K562 (cell line): ENCODE measurements around the gene DAPK1. TPM values are rescaled to one million over a fixed set of nuclear protein-coding genes. Genes with fewer than 3 reads are reported as not detected.
A peak's percentile ranks its signal among the peaks of the same experiment; 100 is the strongest.

Experiments used
- ATF4 ChIP-seq: fragments of 450-650 bp; formaldehyde crosslinking; IDR thresholded peaks from 2 replicates; pipeline ENCODE4 v1.4.0; 2022; ENCODE audit warnings: mild to moderate bottlenecking, moderate library complexity
- ATF7 ChIP-seq: fragments of 450-650 bp; IDR thresholded peaks from 2 replicates; pipeline ENCODE4 v1.7.1; 2014; ENCODE audit warnings: mild to moderate bottlenecking, moderate library complexity
- CC2D1A ChIP-seq: fragments of 450-650 bp; IDR thresholded peaks from 2 replicates; pipeline ENCODE4 v1.6.1; 2017; ENCODE audit warnings: mild to moderate bottlenecking
- E2F5 ChIP-seq: sonication (generic); formaldehyde crosslinking; IDR thresholded peaks from 2 replicates; pipeline ENCODE4 v1.8.0; 2022; ENCODE audit warnings: mild to moderate bottlenecking, missing genetic modification reagents
- EHMT2 ChIP-seq: fragments of 450-650 bp; IDR thresholded peaks from 2 replicates; pipeline ENCODE4 v1.6.1; 2018; ENCODE audit warnings: antibody characterized with exemption
- JUN ChIP-seq, 2 experiments: sonication (generic) in 1 of 2; formaldehyde crosslinking in 1 of 2; IDR thresholded peaks; 2 replicates each; pipeline versions ENCODE4 v1.6.1 to v1.8.0; 2012 to 2022; ENCODE audit warnings: borderline replicate concordance in 2 of 2, mild to moderate bottlenecking in 2 of 2, improper control_type of control experiment in 1 of 2, low read depth in 1 of 2, low read length in 1 of 2, missing genetic modification reagents in 1 of 2
- NFE2L1 ChIP-seq: fragments of 450-650 bp; IDR thresholded peaks from 2 replicates; pipeline ENCODE4 v1.6.1; 2016; ENCODE audit warnings: missing genetic modification characterization, low read depth, mild to moderate bottlenecking, missing compliant biosample characterization, moderate library complexity, borderline replicate concordance
- NR2F6 ChIP-seq: fragments of 450-650 bp; formaldehyde crosslinking; IDR thresholded peaks from 2 replicates; pipeline ENCODE4 v1.4.0; 2020; ENCODE audit warnings: mild to moderate bottlenecking
- PHB ChIP-seq: fragments of 250-450 bp; sonication (Bioruptor Pico); IDR thresholded peaks from 2 replicates; pipeline ENCODE4 v1.5.0; 2021
- SMAD2 ChIP-seq: fragments of 150-350 bp; IDR thresholded peaks from 2 replicates; pipeline ENCODE4 v1.6.1; 2014; ENCODE audit warnings: low read depth, mild to moderate bottlenecking, low read length
- STAG1 ChIP-seq: sonication (generic); formaldehyde crosslinking; IDR thresholded peaks from 2 replicates; pipeline ENCODE4 v1.5.0; 2020; ENCODE audit warnings: missing genetic modification reagents, borderline replicate concordance
- TFAM ChIP-seq: fragments of 250-450 bp; sonication (Bioruptor Pico); conservative IDR thresholded peaks from 2 replicates; pipeline ENCODE4 v1.5.0; 2021; ENCODE audit warnings: mild to moderate bottlenecking, moderate library complexity
- ZC3H8 ChIP-seq: fragments of 450-650 bp; IDR thresholded peaks from 2 replicates; pipeline ENCODE4 v1.6.1; 2017
- ZNF133 ChIP-seq: fragments of 250-450 bp; sonication (Bioruptor Pico); IDR thresholded peaks from 2 replicates; pipeline ENCODE4 v1.4.0; 2020; ENCODE audit warnings: mild to moderate bottlenecking
- ZNF134 ChIP-seq: fragments of 250-450 bp; sonication (Bioruptor Pico); conservative IDR thresholded peaks from 2 replicates; pipeline ENCODE4 v1.4.0; 2020
- ZNF197 ChIP-seq: fragments of 200-800 bp; sonication (Bioruptor generic); IDR thresholded peaks from 2 replicates; pipeline ENCODE4 v1.6.1; 2016; ENCODE audit warnings: low read depth, missing genetic modification characterization, missing compliant biosample characterization
- ZNF212 ChIP-seq: fragments of 450-650 bp; formaldehyde crosslinking; IDR thresholded peaks from 2 replicates; pipeline ENCODE4 v1.4.0; 2020; ENCODE audit warnings: mild to moderate bottlenecking
- polyA plus RNA-seq, 8 experiments: library from polyadenylated mRNA; depleted of rRNA in 4 of 8; stranded (reverse) in 5 of 8; unstranded in 3 of 8; fragments of >200 nt; fragmentation: Nextera tagmentation in 2 of 8; fragmentation: Illumina TruSeq in 1 of 8; extraction: Ambion mirVana in 2 of 8; extraction: Trizol in 1 of 8; gene quantifications; 2 replicates each; pipeline versions ENCODE4 v1.2.1 to v1.2.3, GENCODE V29; 2011 to 2014; ENCODE audit warnings: inconsistent platforms in 1 of 8, missing spikeins in 1 of 8
- total RNA-seq, 7 experiments: library from RNA; depleted of rRNA in 6 of 7; stranded (reverse); fragments of >200 nt in 6 of 7; fragmentation: Illumina TruSeq in 2 of 7; extraction: Trizol in 2 of 7; gene quantifications; 2 replicates each; pipeline versions ENCODE4 v1.2.1 to v1.2.3, GENCODE V29; 2011 to 2021; ENCODE audit warnings: low replicate concordance in 1 of 7
- TF ChIP-seq, protein P1 (sequence below): IDR thresholded peaks from 3 replicates; pipeline ENCODE4 v1.6.1; 2011; ENCODE audit warnings: borderline replicate concordance, mild to moderate bottlenecking; ENCODE audit not compliant: insufficient read length, insufficient read depth
- TF ChIP-seq, protein P2 (sequence below): fragments of 250-450 bp; sonication (Bioruptor Pico); IDR thresholded peaks from 2 replicates; pipeline ENCODE4 v1.4.0; 2020; ENCODE audit warnings: mild to moderate bottlenecking, moderate library complexity
- TF ChIP-seq, protein P3 (sequence below): fragments of 450-650 bp; conservative IDR thresholded peaks from 2 replicates; pipeline ENCODE4 v1.6.1; 2016; ENCODE audit warnings: missing genetic modification characterization, low read depth, mild to moderate bottlenecking, control low read depth, missing compliant biosample characterization
- TF ChIP-seq, protein P4 (sequence below): sonication (generic); formaldehyde crosslinking; IDR thresholded peaks from 2 replicates; pipeline ENCODE4 v1.8.1; 2022; ENCODE audit warnings: missing genetic modification reagents

Gene DAPK1
- total and polyA plus RNA-seq, 9 of the 15 experiments (the other 6 are each of a cell fraction or from before 2014, with no cell fraction given): 1.7 to 26.4 (median 15.8) TPM

GRCh38 chr9:87674565-87675299 lies 177.1 kb downstream of the DAPK1 start (continued):
- TF ChIP-seq JUN (IDR thresholded peaks at IDR 0.05; ENCODE audit: borderline replicate concordance, low read depth, low read length): no peak
- no peak for TF ChIP-seq JUN (CRISPR knock-in tag; IDR thresholded peaks at IDR 0.05; ENCODE audit: borderline replicate concordance)
- TF ChIP-seq ATF4 (CRISPR knock-in tag): no peak
- TF ChIP-seq TFAM (CRISPR knock-in tag): no peak
- TF ChIP-seq, protein P1, sequence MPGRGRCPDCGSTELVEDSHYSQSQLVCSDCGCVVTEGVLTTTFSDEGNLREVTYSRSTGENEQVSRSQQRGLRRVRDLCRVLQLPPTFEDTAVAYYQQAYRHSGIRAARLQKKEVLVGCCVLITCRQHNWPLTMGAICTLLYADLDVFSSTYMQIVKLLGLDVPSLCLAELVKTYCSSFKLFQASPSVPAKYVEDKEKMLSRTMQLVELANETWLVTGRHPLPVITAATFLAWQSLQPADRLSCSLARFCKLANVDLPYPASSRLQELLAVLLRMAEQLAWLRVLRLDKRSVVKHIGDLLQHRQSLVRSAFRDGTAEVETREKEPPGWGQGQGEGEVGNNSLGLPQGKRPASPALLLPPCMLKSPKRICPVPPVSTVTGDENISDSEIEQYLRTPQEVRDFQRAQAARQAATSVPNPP: no peak
- TF ChIP-seq SMAD2: no peak
- TF ChIP-seq, protein P2, sequence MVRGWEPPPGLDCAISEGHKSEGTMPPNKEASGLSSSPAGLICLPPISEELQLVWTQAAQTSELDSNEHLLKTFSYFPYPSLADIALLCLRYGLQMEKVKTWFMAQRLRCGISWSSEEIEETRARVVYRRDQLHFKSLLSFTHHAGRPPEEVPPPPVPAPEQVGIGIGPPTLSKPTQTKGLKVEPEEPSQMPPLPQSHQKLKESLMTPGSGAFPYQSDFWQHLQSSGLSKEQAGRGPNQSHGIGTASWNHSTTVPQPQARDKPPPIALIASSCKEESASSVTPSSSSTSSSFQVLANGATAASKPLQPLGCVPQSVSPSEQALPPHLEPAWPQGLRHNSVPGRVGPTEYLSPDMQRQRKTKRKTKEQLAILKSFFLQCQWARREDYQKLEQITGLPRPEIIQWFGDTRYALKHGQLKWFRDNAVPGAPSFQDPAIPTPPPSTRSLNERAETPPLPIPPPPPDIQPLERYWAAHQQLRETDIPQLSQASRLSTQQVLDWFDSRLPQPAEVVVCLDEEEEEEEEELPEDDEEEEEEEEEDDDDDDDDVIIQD (CRISPR knock-in tag): no peak
- TF ChIP-seq ZNF212 (CRISPR knock-in tag): no peak
- TF ChIP-seq ZNF134 (CRISPR knock-in tag): no peak
- no peak for TF ChIP-seq STAG1 (CRISPR knock-in tag)
- no peak for TF ChIP-seq ZC3H8
- peak; percentile 66; the same call in 1 of the 2 replicates for TF ChIP-seq EHMT2
- TF ChIP-seq CC2D1A: no peak
- TF ChIP-seq, protein P3, sequence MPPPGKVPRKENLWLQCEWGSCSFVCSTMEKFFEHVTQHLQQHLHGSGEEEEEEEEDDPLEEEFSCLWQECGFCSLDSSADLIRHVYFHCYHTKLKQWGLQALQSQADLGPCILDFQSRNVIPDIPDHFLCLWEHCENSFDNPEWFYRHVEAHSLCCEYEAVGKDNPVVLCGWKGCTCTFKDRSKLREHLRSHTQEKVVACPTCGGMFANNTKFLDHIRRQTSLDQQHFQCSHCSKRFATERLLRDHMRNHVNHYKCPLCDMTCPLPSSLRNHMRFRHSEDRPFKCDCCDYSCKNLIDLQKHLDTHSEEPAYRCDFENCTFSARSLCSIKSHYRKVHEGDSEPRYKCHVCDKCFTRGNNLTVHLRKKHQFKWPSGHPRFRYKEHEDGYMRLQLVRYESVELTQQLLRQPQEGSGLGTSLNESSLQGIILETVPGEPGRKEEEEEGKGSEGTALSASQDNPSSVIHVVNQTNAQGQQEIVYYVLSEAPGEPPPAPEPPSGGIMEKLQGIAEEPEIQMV: no peak
- TF ChIP-seq NFE2L1 (tag): no peak
- TF ChIP-seq PHB: no peak
- TF ChIP-seq ATF7: 0 out of 2 replicates have a peak, but pooled peaks have one; percentile 30
- TF ChIP-seq E2F5: no peak
- no peak for TF ChIP-seq NR2F6 (CRISPR knock-in tag)
- TF ChIP-seq ZNF197 (CRISPR knock-in tag): no peak
- no peak for TF ChIP-seq ZNF133 (CRISPR knock-in tag)
- TF ChIP-seq, protein P4, sequence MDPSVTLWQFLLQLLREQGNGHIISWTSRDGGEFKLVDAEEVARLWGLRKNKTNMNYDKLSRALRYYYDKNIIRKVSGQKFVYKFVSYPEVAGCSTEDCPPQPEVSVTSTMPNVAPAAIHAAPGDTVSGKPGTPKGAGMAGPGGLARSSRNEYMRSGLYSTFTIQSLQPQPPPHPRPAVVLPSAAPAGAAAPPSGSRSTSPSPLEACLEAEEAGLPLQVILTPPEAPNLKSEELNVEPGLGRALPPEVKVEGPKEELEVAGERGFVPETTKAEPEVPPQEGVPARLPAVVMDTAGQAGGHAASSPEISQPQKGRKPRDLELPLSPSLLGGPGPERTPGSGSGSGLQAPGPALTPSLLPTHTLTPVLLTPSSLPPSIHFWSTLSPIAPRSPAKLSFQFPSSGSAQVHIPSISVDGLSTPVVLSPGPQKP: no peak
